Gastroesophageal sphincter (tissue), 3 donors: Measurements from ENCODE around the gene ACTN2.

Experiments
- CTCF ChIP-seq, 4 experiments: fragments of 200-600 bp in 2 of 4; fragments of 450-650 bp in 2 of 4; sonication (generic) in 1 of 4; IDR thresholded peaks; one replicate each; pipeline ENCODE4 v1.5.1; 2017 to 2019; ENCODE audit warnings: antibody characterized with exemption in 4 of 4, mild to moderate bottlenecking in 2 of 4, moderate library complexity in 2 of 4
- POLR2A ChIP-seq, 2 donors: fragments of 450-650 bp; IDR thresholded peaks; one replicate each; pipeline ENCODE4 v1.6.1; 2017; ENCODE audit warnings: antibody characterized with exemption in 2 of 2, mild to moderate bottlenecking in 2 of 2, moderate library complexity in 1 of 2
- POLR2AphosphoS5 ChIP-seq: sonication (generic); formaldehyde crosslinking; IDR thresholded peaks from one replicate; pipeline ENCODE4 v1.6.1; 2017; ENCODE audit warnings: antibody characterized with exemption

GRCh38 chr1:236785477-236785876, 99.2 kb downstream of the ACTN2 start:
- TF ChIP-seq POLR2A (IDR thresholded peaks at IDR 0.05) (no peak), CTCF (IDR thresholded peaks at IDR 0.05) (no peak), POLR2AphosphoS5 (no peak)
